GM19240 (cell line): ENCODE results near the gene SDSL.

ENCODE experiments used
- DNase-seq: peaks from one replicate; pipeline ENCODE4 v3.0.0; 2011; ENCODE audit warnings: low spot score; ENCODE audit not compliant: insufficient read length

SDSL gene

DNA sequence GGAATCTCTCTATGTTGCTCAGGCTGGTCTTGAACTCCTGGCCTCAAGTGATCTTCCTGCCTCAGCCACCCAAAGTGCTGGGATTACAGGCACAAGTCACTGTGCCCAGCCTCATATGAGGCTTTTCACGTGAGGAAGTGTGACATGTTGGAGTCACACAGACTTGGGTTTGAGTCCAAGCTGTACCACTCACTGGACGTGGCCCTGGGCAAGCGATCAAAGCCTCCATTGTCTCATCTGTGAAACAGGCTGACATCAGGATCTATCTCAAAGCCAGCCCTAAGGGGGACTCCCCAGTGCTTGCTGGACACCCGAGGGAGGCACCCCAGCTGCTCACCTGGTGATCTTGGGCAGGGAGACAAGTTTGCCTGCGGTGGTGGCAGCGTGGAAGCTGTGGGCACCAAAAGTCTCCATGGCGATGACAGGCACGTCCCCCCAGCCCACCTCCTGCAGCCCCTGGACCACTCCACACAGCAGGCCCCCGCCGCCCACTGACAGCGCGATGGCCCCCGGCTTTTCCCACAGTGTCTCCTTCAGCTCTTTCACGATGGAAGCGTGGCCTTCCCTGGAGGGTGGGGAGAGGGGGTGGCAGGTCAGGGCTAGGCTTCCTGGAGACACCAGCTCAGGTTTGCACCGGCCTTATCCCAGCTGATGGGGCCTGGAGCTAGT lies 25.2 kb upstream of the SDSL start:
- no peak for DNase-seq

DNA sequence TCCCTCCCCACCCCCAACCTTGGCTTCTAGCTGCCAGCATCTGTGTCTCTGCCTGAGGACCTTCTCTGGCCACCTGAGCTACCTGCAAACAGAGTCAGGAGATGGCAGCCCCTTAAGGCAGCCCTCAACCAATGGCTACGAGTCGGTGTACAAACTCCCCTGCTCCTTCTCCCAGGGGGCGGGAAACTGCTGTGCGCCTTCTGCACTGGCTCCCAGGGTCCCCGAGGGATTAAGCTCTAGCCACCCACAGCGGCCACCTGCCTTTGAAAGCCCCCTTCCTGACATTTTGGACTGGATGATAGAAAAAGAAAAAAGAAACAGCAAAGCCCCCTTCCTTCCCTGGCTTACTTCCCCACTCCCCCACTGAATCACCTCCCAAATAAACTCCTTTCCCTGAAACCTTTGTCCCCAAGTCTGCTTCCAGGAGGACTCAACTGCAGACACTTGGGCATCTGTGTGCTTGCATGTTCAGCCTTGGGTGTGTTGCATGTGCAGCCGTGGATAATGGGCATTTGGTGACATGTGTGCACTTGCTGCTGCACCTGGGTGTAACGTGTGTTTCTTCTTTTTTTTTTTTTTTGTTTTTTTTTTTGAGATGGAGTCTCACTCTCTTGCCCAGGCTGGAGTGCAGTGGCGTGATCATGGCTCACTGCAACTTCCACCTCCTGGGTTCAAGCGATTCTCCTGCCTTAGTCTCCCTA lies 24.5 kb upstream of the SDSL start:
- no peak for DNase-seq

DNA sequence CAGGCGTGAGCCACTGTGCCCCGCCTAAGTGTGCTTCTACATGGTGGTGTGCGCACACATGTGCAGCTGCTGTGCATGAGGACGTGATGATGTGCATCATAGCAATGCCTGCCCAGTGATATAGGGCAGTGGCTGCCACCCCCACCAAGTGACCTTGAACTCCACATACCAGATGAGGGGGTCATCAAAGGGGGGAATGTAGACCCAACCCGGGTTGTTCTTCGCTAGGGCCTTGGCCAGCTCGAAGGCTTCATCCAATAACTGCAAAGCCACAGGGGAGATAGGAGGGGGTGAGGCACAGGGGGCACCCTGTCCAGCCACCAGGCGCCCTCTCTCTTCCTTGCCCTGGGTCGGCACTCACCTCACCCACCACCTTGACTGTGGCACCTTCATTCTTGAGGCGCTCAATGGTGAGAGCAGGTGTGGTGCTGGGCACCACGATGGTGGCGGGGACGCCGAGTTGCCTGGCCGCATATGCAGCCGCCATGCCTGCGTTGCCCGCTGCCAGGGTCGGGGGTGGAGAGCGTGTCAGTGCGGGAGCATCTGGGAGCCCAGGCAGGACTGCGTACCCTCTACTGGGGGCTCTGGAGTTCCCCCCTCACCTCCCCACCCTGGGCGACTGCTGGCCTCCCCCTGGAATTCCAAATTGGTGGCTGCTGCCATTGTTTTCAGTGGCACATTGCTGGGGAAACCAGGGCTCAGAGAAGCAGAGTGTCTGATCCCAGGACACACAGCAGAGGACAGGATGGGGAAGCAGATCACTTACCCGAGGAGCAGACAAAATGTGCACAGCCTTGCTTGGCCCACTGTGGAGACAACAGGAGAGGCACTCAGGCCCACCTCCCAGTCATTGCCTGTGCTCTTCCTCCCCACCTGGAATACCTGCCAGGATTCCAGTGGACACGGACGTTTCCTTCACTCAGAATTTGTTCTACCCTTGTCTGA lies 23.6 kb upstream of the SDSL start:
- DNase-seq = no peak

DNA sequence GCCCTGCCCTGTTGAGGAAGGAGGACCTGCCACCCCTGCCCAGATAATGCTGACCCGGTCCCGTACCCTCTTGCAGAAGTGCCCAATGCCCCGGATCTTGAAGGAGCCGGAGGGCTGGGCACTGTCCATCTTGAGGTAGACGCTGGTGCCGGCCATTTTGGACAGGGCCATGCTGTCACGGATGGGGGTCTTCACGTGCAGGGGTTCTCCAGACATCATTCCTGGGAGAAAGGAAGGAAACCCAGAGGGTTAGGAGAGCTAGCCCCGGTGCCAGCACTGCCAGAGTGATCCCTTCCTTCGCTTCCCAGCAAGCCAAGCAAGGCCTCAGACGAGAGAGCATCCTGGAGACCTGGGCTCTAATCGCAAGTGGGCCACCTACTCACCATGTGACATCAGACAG lies 22.7 kb upstream of the SDSL start:
- no peak for DNase-seq

DNA sequence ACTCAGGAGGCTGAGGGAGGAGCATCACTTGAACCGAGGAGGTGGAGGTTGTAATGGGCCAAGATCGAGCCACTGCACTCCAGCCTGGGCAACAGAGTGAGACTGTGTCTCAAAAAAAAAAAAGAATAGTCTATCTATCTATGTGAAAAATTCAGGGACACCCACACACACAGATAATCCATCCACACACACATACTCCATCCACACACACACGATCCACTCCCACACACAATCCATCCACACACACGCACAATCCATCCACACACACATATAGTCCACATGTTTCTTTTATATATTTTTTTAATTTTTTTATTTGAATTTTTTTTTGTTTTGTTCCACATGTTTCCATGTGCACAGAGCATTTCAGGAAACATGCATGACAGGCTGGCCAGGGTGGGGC lies 21.8 kb upstream of the SDSL start:
- no peak for DNase-seq

DNA sequence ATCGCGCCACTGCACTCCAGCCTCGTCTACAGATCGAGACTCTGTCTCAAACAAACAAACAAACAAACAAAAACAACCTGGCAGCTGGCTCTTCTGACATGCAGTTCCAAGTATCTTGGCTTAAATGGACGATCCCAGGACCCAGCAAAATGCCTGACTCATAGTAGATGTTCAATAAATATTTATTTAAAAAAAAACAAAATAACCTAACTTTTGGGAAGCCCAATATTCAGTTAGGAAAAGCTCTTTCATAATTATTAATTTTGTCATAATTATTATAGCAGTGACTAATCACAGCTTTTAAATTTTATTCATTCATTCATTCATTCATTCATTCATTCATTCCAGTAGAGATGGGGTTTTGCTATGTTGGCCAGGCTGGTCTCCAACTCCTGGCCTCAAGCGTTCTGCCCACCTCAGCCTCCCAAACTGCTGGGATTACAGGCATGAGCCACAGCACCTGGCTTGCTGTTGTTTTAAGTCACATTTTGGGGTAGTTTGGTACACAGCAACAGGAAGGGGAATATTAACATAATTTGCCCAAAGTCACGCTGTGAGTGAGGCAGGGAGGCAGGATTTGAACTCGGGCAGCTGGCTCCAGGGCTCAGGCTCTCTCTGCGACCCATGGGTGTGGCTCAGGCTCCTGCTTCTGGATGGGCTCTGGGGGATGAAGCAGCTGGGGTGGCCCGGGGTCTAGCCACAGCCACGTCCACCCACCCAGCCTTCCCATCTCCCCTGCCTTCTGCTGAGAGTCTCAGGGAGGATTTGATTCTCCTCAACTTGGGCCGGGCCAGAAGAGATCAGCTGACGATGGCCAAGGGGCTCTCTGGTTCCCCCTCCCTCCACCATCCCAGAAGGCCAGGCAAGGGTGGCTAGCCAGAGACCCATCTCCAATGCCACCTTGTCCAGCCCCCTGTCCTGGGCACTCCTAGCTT lies 20.8 kb upstream of the SDSL start:
- no peak for DNase-seq

DNA sequence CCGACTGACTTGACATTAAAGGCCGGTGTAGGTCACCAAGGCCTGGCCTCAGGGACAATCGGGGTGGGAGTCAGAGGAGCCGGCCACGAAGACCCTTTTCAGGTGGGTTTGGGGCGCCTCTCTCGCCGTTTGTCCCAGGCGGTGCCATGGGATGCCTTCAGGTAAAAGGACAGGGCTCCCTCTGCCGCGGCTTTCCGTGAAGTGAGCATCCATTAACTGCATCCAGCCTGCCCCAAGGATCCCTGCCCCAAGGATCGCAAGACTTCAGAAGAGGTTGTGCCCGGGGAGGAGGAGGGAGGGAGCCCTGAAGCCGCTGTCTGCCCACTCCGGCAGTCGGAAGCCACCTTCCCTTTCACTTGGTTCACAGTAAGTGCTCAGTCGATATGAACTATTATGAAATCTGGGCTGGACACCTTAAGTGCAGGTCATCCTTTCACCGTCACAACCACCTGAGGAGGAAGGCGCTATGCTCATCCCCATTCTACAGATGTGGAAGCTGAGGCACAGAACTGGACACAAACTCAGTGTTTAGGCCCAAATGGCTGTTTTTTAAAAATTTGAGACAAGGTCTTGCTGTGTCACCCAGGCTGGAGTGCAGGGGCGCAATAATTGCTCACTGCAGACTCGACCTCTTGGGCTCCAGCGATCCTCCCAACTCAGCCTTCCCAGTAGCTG lies 19.5 kb upstream of the SDSL start:
- DNase-seq = no peak

DNA sequence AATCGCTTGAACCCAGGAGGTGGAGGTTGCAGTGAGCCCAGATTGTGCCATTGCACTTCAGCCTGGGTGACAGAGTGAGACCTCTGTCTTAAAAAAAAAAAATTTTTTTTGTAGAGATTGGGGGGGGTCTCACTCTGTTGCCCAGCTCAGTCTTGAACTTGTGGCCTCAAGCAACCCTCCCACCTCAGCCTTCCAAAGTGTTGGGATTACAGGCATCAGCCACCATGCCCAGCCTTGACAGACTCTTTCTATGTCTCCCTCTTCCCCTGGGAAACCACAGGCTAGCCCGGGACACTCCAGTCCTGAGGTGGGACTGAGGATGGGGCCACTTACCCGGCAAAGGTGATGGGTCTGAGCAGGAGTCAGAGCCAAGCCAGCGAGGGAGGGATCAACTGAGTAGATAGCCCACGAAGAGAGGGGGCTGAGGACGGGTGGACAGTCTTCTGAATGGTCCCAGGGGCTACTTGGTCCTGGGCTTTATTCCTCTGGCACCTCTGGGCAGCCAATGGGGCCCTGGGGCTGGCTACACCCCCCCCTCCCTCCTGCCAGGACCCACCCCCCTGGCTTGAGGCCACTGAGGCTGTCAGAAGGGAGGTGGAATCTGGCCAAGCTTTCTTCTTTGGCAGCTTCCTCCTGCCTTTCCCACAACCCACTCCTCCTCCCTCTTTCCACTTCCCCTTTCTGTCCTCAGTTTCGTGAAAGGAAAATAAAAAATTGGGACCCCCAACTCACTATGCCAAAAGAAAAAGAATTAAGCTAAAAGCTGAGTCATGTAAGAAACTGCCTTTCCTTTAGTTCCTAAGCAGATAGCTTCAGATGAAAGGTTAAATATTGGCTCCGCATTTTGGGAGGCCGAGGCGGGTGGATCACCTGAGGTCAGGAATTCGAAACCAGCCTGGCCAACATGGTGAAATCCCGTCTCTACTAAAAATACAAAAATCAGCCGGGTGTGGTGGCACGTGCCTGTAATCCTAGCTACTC lies 18.5 kb upstream of the SDSL start, which contains the start of gene SDS:
SDS (minus strand) TSS at position 453 of the 981 bp plus-strand sequence. CDS start 4,179 bp downstream, outside the sequence.
- DNase-seq = no peak

DNA sequence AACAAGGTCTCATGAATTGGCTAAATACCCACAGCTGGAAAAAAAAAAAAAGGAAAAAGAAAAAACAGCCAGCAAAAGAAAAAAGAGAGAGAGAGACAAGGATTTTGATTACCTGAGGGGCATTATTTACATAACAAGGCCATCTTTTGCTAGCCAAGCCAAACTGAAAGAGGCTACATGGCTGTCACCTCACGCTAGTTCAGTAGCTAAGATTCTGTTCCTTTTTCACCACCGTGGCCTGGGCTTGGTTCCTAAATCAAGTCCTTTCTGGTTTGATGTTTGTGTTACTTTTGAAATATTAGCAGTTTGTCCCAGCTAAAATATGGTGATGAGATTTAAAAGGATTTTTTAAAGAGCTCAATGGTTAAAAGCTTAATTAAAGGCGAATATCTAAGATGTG lies 16.5 kb upstream of the SDSL start:
- no peak for DNase-seq

DNA sequence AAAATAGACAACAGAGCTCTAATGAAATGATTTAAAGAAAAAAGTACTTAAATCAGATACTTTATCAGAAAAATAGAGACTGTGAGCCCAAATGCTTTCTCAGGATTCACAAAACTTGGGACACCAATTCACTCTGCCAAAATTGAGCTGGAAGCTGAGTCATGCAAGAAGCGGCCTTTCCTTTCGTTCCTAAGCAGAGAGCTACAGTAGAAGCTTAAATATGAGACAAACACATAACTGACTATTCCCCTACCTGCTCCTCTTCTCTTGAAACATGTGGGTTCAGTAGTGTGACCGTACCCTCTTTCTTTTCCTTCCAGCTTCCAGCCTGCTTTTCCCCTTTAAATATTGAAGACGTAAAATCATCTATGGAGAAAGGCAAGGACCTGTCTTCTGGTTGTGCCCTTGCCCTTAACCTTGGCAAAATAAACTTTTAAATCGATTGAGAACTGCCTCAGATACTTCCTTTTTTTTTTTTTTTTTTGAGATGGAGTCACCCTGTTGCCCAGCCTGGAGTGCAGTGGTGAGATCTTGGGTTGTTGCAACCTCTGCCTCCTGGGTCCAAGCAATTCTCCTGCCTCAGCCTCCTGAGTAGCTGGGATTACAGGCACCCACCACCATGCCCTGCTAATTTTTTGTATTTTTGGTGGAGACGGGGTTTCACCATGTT lies 14.1 kb upstream of the SDSL start:
- no peak for DNase-seq

DNA sequence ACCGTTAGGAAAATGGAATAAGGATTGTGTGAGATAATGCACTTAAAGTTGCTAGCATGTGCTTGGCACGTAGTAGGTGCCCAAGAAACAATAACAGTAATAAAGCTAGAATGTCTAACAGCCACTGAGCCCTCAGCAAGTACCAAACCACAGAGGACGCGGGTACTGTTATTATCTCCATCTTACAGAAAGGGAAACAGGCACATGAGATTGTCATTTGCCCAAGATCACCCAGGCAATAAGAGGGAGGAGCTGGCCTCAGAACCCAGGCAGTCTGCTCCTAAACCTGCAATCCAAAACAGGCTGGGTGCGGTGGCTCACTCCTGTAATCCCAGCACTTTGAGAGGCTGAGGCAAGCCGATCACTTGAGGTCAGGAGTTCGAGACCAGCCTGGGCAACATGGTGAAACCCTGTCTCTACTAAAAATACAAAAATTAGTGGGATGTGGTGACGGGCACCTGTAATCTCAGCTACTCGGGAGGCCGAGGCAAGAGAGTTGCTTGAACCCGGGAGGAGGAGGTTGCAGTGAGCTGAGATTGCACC lies 13.4 kb upstream of the SDSL start:
- no peak for DNase-seq

DNA sequence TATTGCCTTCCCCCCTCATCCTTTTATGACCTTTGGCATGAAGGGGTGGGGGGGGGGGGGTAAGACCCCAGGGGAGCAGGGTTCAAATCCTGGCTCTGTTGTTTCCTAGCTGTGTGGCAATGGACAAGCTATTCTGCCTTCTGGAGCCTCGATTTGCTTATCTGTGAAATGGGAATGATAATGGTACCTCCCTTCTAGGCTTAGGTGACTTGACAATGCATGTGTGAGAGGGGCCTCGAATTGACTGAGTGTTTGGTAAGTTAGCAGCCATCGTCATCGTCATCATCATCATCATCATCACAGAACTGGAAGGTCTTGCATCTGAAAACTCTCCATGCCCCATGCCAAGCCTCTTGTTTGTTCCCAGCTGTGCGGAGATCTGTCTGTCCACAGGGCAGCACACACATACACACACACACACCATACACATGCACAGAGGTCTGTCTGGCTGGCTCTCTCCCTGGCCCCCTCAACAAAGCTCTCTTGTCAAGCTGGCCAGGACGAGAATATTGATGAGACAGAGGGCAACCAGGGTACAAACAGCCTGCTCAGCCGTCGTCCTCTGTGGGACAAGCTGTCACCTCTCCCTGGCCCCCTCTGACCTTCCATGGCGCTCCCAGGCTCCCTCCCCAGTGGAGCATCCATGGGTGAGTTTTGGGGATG lies 12.6 kb upstream of the SDSL start:
- no peak for DNase-seq

DNA sequence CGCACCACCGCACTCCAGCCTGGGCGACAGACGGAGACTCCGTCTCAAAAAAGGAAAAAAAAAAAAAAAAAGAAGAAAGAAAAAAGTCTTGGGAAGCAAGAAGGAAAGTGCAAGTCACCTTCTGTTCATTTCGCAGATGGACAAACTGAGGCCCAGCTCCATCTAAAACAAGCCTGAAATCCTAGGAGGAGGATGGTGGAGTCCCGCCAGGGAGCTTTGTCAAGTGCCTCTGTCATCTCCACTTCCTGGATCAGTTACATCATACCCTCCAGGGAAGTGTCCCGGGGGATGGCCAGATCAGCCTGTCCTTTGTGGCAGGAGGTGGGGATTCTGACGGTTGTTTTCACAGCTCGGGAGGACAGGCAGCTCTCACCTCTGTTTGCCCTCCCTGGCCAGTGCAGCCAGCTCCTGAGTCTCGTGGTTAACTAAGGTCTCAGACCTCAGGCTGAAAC lies 8.7 kb upstream of the SDSL start:
- DNase-seq = no peak

DNA sequence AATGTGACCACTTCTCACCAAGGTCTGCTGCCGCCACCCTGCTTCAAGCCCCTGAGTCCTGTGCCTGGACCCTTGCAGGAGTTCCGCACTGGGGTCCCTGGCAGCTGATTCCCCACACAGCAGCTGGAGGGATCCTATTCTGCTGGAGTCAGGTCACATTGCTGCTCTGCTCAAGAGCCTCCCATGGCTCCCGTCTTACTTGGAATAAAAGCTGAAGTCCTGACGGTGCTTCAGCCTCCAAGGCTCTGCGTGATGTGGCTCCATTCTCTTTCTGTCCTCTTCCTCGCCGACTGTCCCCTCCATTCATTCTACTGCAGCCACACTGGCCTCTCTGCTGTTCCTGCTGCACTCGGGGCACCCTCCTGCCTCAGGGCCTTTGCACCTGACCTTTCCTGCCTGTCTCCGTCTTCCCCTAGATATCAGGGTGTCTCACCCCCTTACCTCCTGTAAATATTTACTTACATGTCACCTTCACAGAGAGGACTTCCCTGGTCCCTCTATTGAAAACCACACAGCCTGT lies 7.6 kb upstream of the SDSL start:
- DNase-seq = no peak

DNA sequence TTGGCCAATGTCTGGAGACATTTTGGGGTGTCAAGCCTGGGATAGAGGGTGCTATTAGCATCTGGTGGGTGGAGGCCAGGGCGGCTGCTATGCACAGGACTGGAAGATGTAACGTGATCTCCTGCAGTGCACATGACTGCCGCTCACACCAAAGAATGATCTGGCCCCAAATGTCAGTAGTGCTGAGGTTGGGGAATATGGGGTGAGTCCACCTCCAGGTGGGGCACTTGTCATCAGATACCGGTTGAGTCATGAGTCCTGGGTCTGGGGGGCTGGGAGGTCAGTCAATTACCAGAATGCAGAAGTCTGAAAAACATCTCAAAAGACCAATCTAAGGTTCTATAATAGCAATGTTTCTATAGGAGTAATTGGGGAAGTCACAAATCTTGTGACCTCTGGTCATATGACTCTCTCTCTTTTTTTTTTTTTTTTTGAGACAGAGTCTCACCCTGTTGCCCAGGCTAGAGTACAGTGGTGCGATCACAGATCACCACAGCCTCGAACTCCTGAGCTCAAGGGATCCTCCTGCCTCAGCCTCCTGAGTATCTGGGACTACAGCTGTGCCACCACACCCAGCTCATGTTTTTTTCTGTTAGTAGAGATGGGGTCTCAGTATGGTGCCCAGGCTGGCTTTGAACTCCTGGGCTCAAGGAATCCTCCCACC lies 6.0 kb upstream of the SDSL start:
- no peak for DNase-seq

DNA sequence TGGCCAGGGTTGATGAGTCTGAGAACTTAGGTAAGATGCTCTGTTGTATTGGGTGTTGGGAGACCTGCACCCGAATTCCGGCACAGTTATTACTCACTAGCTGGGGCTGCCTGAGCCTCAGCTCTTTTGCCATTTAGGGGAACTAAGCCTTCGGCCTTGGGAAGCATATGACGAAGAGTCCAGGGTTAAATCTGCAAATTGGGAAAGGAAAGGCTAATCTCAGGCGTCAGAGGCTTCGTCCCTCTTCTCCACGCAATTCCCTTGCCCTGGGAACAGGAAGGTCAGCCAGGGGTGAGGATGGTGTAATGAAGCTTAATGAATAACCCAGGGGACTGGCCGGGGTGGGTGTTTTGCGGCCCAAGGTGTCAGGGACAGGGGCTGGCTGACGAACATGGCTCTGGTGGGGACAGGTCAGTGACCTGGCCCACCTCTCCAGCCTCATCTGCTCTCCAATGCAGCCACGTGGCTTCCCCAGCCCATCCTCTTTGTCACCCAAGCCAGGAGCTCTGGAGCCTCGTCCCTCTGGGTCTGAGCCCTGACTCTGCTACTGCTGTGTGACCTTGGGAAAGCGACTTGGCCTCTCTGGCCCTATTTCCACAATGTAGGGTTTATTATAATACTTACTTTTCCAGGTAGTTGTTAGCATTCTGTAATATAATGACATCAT lies 3.8 kb upstream of the SDSL start:
- no peak for DNase-seq
